SK-N-SH (cell line): ENCODE data around the gene SRR. TPM values are rescaled to one million over a fixed set of nuclear protein-coding genes. Genes with fewer than 3 reads are reported as not detected.

Experiments
- CTCF ChIA-PET: fragments of 300-600, 350-600 bp; formaldehyde crosslinking; extraction: SDS; loops from one replicate; lab custom pipeline; 2021; lab: Yijun Ruan, JAX
- POLR2A ChIA-PET: fragments of 350-600 bp; sonication (Branson Sonifier 250); formaldehyde crosslinking; extraction: SDS; loops from one replicate; lab custom pipeline; 2020; ENCODE audit warnings: antibody characterized with exemption, inconsistent platforms; lab: Yijun Ruan, JAX
- DNase-seq: peaks from one replicate; pipeline ENCODE4 v3.0.0; 2012
- H2AFZ ChIP-seq: fragments of 200-600 bp; sonication (generic); 2 replicates; pipeline ENCODE4 v1.8.1; 2016; ENCODE audit warnings: antibody characterized with exemption, mild to moderate bottlenecking, low read depth
- H3F3A ChIP-seq: fragments of 200-600 bp; sonication (generic); replicated peaks from 2 replicates; pipeline ENCODE3; 2016; ENCODE audit warnings: antibody characterized with exemption, mild to moderate bottlenecking; ENCODE audit not compliant: insufficient read depth
- H3K27ac ChIP-seq, 2 experiments: fragments of 200-500 bp in 1 of 2; fragments of 200-600 bp in 1 of 2; sonication (Bioruptor generic) in 1 of 2; sonication (generic), shearing (Covaris generic) in 1 of 2; 2 replicates each; pipeline versions ENCODE4 v1.5.1 to v1.6.1; 2014 to 2016; ENCODE audit warnings: low read depth in 2 of 2, inconsistent platforms in 1 of 2, low read length in 1 of 2, mild to moderate bottlenecking in 1 of 2, mixed read lengths in 1 of 2
- H3K27me3 ChIP-seq: fragments of 200-600 bp; sonication (generic), shearing (Covaris generic); 2 replicates; pipeline ENCODE4 v1.6.1; 2016; ENCODE audit warnings: mixed run types; ENCODE audit not compliant: insufficient read depth
- H3K36me3 ChIP-seq, 2 experiments: fragments of 200-500 bp in 1 of 2; fragments of 200-600 bp in 1 of 2; sonication (Bioruptor generic) in 1 of 2; sonication (generic) in 1 of 2; replicated peaks in 1 of 2; 2 replicates each; pipeline versions ENCODE3 to v1.5.1; 2014 to 2016; ENCODE audit warnings: low read length in 1 of 2, mild to moderate bottlenecking in 1 of 2; ENCODE audit not compliant: insufficient read depth in 2 of 2, control insufficient read depth in 1 of 2
- H3K4me1 ChIP-seq, 2 experiments: fragments of 200-500 bp in 1 of 2; fragments of 200-600 bp in 1 of 2; sonication (Bioruptor generic) in 1 of 2; sonication (generic), shearing (Covaris generic) in 1 of 2; 2 replicates each; pipeline versions ENCODE4 v1.5.1 to v1.6.1; 2014 to 2016; ENCODE audit warnings: low read depth in 1 of 2, low read length in 1 of 2, mixed run types in 1 of 2; ENCODE audit not compliant: insufficient read depth in 2 of 2, control insufficient read depth in 1 of 2
- H3K4me2 ChIP-seq: fragments of 200-600 bp; sonication (generic), shearing (Covaris generic); 2 replicates; pipeline ENCODE4 v1.6.1; 2017; ENCODE audit warnings: mixed run types
- H3K4me3 ChIP-seq, 2 experiments: fragments of 200-500 bp in 1 of 2; fragments of 200-600 bp in 1 of 2; sonication (Bioruptor generic) in 1 of 2; sonication (generic), shearing (Covaris generic) in 1 of 2; 2 replicates each; pipeline versions ENCODE4 v1.5.1 to v1.8.1; 2014 to 2016; ENCODE audit warnings: low read depth in 2 of 2, inconsistent platforms in 1 of 2, low read length in 1 of 2, mild to moderate bottlenecking in 1 of 2, mixed read lengths in 1 of 2, moderate library complexity in 1 of 2
- H3K79me2 ChIP-seq: fragments of 200-600 bp; sonication (generic); 2 replicates; pipeline ENCODE4 v1.8.1; 2017; ENCODE audit warnings: mild to moderate bottlenecking; ENCODE audit not compliant: insufficient read depth
- H3K9ac ChIP-seq: fragments of 200-600 bp; sonication (generic); 2 replicates; pipeline ENCODE4 v1.6.1; 2017; ENCODE audit warnings: mixed run types
- H3K9me2 ChIP-seq: fragments of 200-600 bp; sonication (generic); 2 replicates; pipeline ENCODE4 v1.6.1; 2017; ENCODE audit warnings: mixed run types
- H3K9me3 ChIP-seq: fragments of 200-600 bp; sonication (generic); 2 replicates; pipeline ENCODE4 v1.6.1; 2017; ENCODE audit warnings: mixed run types, mild to moderate bottlenecking, moderate library complexity
- H4K20me1 ChIP-seq: fragments of 200-600 bp; sonication (generic); 2 replicates; pipeline ENCODE4 v1.6.1; 2017; ENCODE audit warnings: mild to moderate bottlenecking, mixed run types; ENCODE audit not compliant: insufficient read depth
- GABPA ChIP-seq: IDR thresholded peaks from 2 replicates; pipeline ENCODE4 v1.4.0; 2012; ENCODE audit warnings: low read depth, mild to moderate bottlenecking
- GATA2 ChIP-seq: sonication (generic); formaldehyde crosslinking; IDR thresholded peaks from 2 replicates; pipeline ENCODE4 v1.5.0; 2020; ENCODE audit warnings: mild to moderate bottlenecking, missing genetic modification reagents
- IRF3 ChIP-seq: fragments of 150-350 bp; IDR thresholded peaks from 2 replicates; pipeline ENCODE4 v1.6.1; 2016; ENCODE audit warnings: mild to moderate bottlenecking, low read depth, low read length
- RCOR1 ChIP-seq: fragments of 150-350 bp; IDR thresholded peaks from 2 replicates; pipeline ENCODE4 v1.6.1; 2017; ENCODE audit warnings: antibody characterized with exemption, low read length
- TEAD4 ChIP-seq: IDR thresholded peaks from 2 replicates; pipeline ENCODE4 v1.4.0; 2012; ENCODE audit warnings: mild to moderate bottlenecking, borderline replicate concordance; ENCODE audit not compliant: insufficient read depth
- USF2 ChIP-seq: fragments of 150-350 bp; IDR thresholded peaks from 2 replicates; pipeline ENCODE4 v1.6.1; 2017; ENCODE audit warnings: antibody characterized with exemption, low read length, low read depth, borderline replicate concordance
- WGBS: methylation state at CpG from one replicate; pipeline ENCODE4 v1.1.6; 2017; ENCODE audit warnings: low lambda C conversion rate; 5-methylcytosine and 5-hydroxymethylcytosine counted together
- polyA plus RNA-seq, 3 experiments: library from polyadenylated mRNA; depleted of rRNA; stranded (reverse); fragments of >200 nt; gene quantifications; 2 replicates each; pipeline ENCODE4 v1.2.3, GENCODE V29; 2012
- small RNA-seq, 7 experiments: library from RNA; depleted of rRNA; stranded (forward); fragments of <200 nt; gene quantifications; one replicate each; pipeline ENCODE3, GENCODE V24; 2012

SRR gene
- polyA plus RNA-seq, 1 of the 3 experiments (the other 2 are of a cell fraction) = 18.5 TPM

- H3K4me1 ChIP-seq = no peaks in the 10 kb centered on the region; a peak in 1 of 4 replicates
- no peak for TF ChIP-seq IRF3
- no peak for TF ChIP-seq RCOR1
- no peak for TF ChIP-seq GATA2 (CRISPR knock-in tag)
- TF ChIP-seq GABPA = no peak
- ChIA-PET CTCF (interaction anchor here (2.4 to 26.4 kb wide), 3 partner anchors 10 to 36 kb away, joined by 8 to 654 read pairs (median 88); partner anchors contain the start of gene MNT), POLR2A (no interaction called here)
- peak; percentile 21 for DNase-seq
- H3K9me3 ChIP-seq = no peaks in the 10 kb centered on the region
- H3K4me2 ChIP-seq = no peak overlapping the region
- H3K36me3 ChIP-seq = peaks cover 3 to 72% of the 10 kb centered on the region in 2 experiments
- no peaks in the 10 kb centered on the region for H3F3A ChIP-seq
- H3K4me3 ChIP-seq = no peak overlapping the region
- H2AFZ ChIP-seq = no peak overlapping the region
- H3K9ac ChIP-seq = no peak overlapping the region
- H3K79me2 ChIP-seq = no peaks in the 10 kb centered on the region
- WGBS = 95% methylated on average over 8 of the region's 16 CpGs
- H3K27ac ChIP-seq = no peak overlapping the region
- no peaks in the 10 kb centered on the region for H4K20me1 ChIP-seq
- no peaks in the 10 kb centered on the region for H3K9me2 ChIP-seq
- no peaks in the 10 kb centered on the region for H3K27me3 ChIP-seq
Observed at GRCh38 chr17:2372681-2373080, 68.9 kb downstream of the SRR start.

GRCh38 chr17:2373179-2373578 lies 69.4 kb downstream of the SRR start:
- H3F3A ChIP-seq = no peaks in the 10 kb centered on the region
- H3K79me2 ChIP-seq = no peaks in the 10 kb centered on the region
- no peak overlapping the region for H3K4me3 ChIP-seq
- no peak overlapping the region for H3K4me2 ChIP-seq
- no peaks in the 10 kb centered on the region for H4K20me1 ChIP-seq
- no peak for DNase-seq
- no peak overlapping the region for H3K9ac ChIP-seq
- POLR2A ChIA-PET = no interaction called here
- no peaks in the 10 kb centered on the region; a peak in 1 of 4 replicates for H3K4me1 ChIP-seq
- no peak overlapping the region for H3K27ac ChIP-seq
- CTCF ChIA-PET = interaction anchor here (2.4 to 26.4 kb wide), 2 partner anchors 9 to 36 kb away, joined by 8 to 654 read pairs; partner anchors contain the start of gene MNT
- TF ChIP-seq USF2 (no peak), TEAD4 (no peak)
- H3K36me3 ChIP-seq = peaks cover 3 to 69% of the 10 kb centered on the region in 2 experiments
- H3K9me3 ChIP-seq = no peaks in the 10 kb centered on the region
- H2AFZ ChIP-seq = no peak overlapping the region
- H3K27me3 ChIP-seq = no peaks in the 10 kb centered on the region
- H3K9me2 ChIP-seq = no peaks in the 10 kb centered on the region
- 98% methylated on average over 11 of the region's 18 CpGs for WGBS

Small RNA genes lying within 50 kb of the gene (small RNA-seq; reads per million reads assigned to genes)
- gene AC006435.3 (0 reads per million in 7 experiments), gene SNORD91A (25.9 to 585 (median 159) reads per million in 7 experiments), gene SNORD91B (2.1 to 29.8 (median 7.1) reads per million in 7 experiments)

Other genes with a start within 250 kb of the SRR start
- gene HIC1, start 248.8 kb upstream of the SRR start, polyA plus RNA-seq (2012; rRNA removed) = 3.8 and 6.4 TPM in 2 replicates
- gene SMG6, start 165 bp upstream of the SRR start, polyA plus RNA-seq (2012; rRNA removed) = 9.5 and 15.7 TPM in 2 replicates
- 26.7 and 29.0 TPM in 2 replicates for gene TSR1, start 32.5 kb downstream of the SRR start, polyA plus RNA-seq (2012; rRNA removed)
- 85.9 and 98.6 TPM in 2 replicates for gene SGSM2, start 33.6 kb downstream of the SRR start, polyA plus RNA-seq (2012; rRNA removed)
- 7.1 and 7.4 TPM in 2 replicates for gene MNT, start 97.1 kb downstream of the SRR start, polyA plus RNA-seq (2012; rRNA removed)
- 8.1 and 10.3 TPM in 2 replicates for gene METTL16, start 207.9 kb downstream of the SRR start, polyA plus RNA-seq (2012; rRNA removed)